GM18520 (cell line): Measurements from ENCODE around the gene CFB.
"Not testable (repeated sequence)": the region's sequence is repeated elsewhere in the genome, so short reads cannot be mapped to it uniquely, and the experiment has no call there.

ENCODE experiments used
- ATAC-seq: cut with Tn5 transposase; IDR thresholded peaks from one replicate; pipeline ENCODE4 v1.9.1; 2021; ENCODE audit not compliant: unreplicated experiment

The CFB gene

DNA sequence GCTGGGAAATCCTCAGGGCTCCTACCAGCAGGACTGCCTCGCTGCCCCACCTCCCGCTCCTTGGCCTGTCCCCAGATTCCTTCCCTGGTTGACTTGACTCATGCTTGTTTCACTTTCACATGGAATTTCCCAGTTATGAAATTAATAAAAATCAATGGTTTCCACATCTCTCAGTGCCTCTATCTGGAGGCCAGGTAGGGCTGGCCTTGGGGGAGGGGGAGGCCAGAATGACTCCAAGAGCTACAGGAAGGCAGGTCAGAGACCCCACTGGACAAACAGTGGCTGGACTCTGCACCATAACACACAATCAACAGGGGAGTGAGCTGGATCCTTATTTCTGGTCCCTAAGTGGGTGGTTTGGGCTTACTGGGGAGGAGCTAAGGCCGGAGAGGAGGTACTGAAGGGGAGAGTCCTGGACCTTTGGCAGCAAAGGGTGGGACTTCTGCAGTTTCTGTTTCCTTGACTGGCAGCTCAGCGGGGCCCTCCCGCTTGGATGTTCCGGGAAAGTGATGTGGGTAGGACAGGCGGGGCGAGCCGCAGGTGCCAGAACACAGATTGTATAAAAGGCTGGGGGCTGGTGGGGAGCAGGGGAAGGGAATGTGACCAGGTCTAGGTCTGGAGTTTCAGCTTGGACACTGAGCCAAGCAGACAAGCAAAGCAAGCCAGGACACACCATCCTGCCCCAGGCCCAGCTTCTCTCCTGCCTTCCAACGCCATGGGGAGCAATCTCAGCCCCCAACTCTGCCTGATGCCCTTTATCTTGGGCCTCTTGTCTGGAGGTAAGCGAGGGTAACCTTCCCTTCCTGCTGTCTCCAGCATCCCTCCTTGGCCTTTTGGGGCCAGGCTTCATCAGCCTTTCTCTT is at the start of gene CFB:
TSS of gene CFB (plus strand) at position 589 of the 863 bp plus-strand sequence. CDS start at position 716, 127 bp downstream.
- ATAC-seq = no peak

GRCh38 chr6:31896493-31896855 is 49.4 kb upstream of the CFB start:
- no peak for ATAC-seq

GRCh38 chr6:31896856-31897611 is 48.9 kb upstream of the CFB start:
- ATAC-seq = no peak

GRCh38 chr6:31897612-31898382 is 48.1 kb upstream of the CFB start, which contains the start of gene EHMT2:
EHMT2 (minus strand) TSS chr6:31897698; CDS start chr6:31897677, 21 bp downstream.
- peak; percentile 41 for ATAC-seq

DNA sequence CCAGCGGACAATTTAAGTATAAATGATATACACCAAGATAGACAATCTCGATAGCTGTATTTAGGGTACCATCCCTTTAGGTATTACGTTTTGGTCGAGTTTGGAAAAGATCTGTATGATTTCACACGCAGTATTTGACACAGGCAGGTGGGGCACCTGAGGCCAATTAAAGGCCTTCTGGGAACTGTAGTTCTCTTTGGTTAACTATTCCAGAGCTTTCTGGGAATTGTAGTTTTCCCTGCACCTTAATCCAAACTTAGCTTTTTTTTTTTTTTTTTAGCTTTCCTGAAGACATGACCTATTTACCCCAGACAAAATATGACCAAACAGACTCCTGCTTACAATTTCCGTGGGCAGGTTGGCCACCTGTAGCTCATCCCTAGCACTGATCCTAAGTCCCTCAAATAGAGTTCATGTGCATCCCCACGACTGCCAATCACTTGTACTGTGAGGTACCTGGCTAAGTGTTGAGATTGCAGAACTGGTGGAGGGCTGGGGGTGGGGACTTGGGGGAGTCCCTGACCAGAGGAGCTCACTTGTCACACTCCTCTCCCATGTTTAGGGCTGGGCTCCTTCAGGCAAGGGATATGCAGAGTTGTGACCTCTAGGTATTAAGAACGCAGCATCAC is 47.4 kb upstream of the CFB start:
- no peak for ATAC-seq

DNA sequence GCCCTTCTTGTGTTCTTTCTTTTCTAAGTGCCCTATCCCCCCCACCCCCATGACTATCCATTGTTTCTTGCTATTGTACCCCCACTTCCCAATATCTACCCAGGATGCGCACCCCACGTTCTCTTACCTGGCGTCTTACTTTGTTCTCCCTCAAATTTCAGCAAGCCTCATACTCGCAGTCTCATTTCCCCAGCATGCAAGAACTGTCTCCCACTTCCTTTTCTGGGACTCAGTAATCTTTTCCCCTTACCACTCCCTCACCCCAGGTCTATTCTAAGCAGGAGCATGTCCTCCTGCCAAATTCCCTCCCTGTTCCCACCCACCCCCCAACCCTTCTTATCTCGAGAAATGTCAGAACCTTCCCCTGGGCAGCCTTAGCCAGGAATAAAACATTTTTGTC is 46.7 kb upstream of the CFB start:
- ATAC-seq = no peak

- ATAC-seq = no peak
These were observed 45.8 kb upstream of the CFB start for GRCh38 chr6:31899882-31900722.

DNA sequence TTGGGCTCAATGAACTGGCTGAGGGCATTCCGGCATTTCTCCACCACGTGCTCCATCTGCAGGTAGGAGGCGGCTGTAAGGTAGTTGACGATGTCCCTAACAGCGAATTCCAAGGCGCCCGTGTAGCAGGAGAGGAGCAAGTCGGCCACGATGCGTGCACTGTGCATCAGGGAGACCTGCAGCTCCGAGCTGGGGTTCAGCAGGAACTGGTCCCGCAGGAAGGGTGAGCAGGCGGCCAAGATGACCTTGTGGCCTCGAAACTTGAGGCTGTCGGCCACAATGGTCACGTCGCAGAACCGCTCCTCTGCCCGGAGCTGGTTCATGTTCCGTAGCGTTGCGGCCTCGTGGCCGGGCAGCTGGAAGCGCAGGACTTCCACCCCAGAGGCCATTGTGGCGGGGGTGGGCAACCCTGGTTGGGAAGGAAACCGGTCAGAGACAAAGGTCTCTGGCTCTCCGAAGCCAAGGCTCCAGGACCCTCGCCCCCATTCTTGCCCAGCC is 44.9 kb upstream of the CFB start:
- ATAC-seq = no peak

DNA sequence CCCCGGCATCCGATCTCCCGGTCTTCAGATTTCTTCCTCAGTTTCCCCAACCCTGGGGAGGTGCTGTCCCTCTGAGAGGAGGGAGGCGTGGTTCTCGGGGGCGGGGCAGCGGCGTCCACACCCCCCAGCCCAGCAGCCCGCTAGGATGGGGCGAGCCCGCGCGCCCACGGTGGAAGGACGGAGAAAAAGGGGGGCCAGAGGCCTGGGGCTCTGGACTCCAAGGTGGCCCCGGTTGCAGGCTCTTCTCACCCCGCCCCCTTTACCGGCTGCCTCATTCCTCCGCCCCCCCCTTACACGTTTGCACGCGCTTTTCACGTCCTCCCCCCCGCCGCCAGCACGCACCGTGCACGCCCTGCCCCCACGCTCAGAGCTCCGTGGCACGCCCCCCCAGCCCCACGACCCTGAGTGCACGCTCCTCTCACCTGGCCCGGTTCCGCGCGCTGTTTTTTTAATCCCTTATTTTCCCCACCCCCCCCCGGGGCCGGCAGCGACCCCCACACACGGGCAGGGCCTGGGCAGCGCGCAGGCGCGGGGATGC is 44.4 kb upstream of the CFB start:
- no peak for ATAC-seq

DNA sequence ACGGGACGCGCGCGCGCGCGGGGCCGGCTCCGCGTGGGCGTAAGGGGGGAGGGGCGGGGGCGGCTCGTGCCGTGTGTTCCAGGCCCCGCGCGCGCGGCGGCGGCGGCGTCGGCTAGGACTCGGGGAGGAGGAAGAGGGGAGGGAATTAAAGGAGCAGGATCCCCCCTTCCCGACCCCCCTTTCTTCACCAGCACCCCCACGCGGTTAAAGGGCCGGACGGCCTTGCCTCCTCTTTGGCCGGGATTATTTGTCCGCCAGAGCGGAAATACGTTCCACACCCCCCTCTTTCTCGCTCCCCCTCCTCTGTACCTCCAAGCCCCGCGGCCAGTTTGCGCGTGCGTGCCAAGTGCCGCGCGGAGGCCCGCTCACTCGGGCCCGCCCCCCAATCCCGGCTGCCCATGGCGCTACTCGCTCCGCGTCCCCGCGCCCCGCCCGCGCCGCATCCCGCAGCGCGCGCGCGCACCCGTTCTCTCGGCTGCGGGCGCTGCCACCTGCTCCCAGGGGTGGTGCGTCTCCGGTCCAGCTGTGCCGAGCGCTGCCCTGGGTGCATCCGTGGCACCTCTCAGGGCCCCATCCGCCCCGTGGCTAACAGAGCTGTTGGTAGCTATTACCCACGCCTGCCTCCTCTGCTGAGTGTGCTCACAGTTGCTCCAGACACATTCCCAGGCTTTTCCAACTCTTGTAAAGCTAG is 43.8 kb upstream of the CFB start, which contains the start of gene ZBTB12:
TSS of gene ZBTB12 (minus strand) at position 134 of the 691 bp plus-strand sequence. CDS start 781 bp downstream, outside the sequence.
- ATAC-seq = peak; percentile 42

DNA sequence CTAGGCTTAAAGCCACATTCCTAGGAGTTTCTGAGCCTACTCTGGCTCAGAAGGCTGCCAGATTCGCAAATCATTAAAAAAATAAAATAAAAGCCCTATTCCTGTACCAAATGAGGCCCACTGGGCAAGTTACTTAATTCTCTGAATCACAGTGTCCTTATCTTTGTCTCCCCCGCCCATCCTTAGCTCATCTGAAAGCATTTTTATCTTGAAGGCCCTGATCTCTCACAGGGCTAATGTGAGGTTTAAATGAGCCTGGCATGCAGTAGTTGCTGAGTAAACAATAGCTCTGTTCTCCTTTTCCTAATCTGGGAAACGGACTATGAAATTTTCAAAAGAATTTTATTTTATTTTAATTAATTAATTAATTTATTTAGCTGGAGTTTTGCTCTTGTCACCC is 41.9 kb upstream of the CFB start:
- ATAC-seq = no peak

- no peak for ATAC-seq
These were observed 40.9 kb upstream of the CFB start for GRCh38 chr6:31905041-31905440.

DNA sequence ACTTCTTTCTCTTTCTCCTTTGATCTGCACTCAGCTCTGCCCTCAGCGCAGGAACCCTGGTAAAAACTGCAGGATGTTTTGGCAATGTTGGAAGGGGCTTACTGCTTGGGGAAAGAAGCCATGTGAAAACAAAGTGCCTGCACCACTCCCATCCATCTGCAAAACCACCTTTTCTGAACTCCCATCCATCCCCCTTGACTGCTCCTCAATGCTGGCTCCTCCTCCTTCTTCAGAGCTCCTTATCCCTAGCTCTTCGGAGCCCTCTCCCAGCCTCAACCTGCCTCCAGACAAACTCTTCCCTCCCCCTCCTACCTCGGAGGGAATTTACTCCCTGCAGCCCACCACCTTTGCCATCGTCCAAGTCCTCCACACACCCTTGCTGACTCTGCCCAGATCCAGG is 39.8 kb upstream of the CFB start:
- no peak for ATAC-seq

GRCh38 chr6:31906727-31907126 is 39.2 kb upstream of the CFB start:
- ATAC-seq = not testable (repeated sequence)

DNA sequence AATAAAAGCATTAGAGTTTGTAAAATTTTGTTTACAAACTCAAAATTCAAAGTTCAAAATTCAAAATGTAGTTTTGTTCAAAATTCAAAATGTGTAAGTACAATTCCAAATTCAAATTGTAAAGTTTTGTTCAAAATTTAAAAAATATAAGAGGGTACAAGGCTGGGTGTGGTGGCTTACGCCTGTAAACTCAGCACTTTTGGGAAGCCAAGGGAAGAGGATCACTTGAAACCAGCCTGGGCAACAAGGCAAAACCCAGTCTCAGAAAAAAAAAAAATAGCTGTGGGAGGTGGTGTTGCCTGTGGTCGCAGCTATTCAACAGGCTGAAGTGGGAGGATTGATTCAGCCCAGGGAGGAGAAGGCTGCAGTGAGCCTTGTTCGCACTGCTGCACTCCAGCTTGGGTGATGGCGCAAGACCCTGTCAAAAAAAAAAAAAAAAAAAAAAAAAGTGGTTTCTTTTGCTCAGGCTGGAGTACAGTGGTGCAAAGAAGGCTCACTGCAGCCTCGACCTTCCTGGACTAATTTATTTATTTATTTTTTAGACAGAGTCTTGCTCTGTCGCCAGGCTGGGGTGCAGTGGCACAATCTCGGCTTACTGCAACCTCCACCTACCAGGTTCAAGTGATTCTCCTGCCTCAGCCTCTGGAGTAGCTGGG is 38.6 kb upstream of the CFB start:
- ATAC-seq = no peak

GRCh38 chr6:31908255-31908654 is 37.6 kb upstream of the CFB start:
- ATAC-seq = not testable (repeated sequence)

GRCh38 chr6:31908791-31909190 is 37.1 kb upstream of the CFB start:
- ATAC-seq = peak; percentile 58

- ATAC-seq = not testable (repeated sequence)
These were observed 36.6 kb upstream of the CFB start for GRCh38 chr6:31909298-31909697.
